NT2/D1 (cell line): Measurements from ENCODE around the gene GPN1.

Source experiments
- DNase-seq: peaks from one replicate; pipeline ENCODE4 v3.0.0-alpha.2; 2011; ENCODE audit warnings: low read depth, low spot score
- H3K27me3 ChIP-seq: 2 replicates; pipeline ENCODE4 v1.6.0; 2011; ENCODE audit warnings: mild to moderate bottlenecking; ENCODE audit not compliant: insufficient read length, insufficient read depth
- H3K36me3 ChIP-seq: 2 replicates; pipeline ENCODE4 v1.6.1; 2011; ENCODE audit warnings: mild to moderate bottlenecking, low read length, mixed read lengths; ENCODE audit not compliant: insufficient read depth, insufficient read length
- H3K4me1 ChIP-seq: 2 replicates; pipeline ENCODE4 v1.5.1; 2011; ENCODE audit not compliant: insufficient read depth, insufficient read length
- H3K4me3 ChIP-seq: 2 replicates; pipeline ENCODE4 v1.5.1; 2011; ENCODE audit warnings: low read depth; ENCODE audit not compliant: insufficient read length
- H3K9ac ChIP-seq: 2 replicates; pipeline ENCODE4 v1.6.0; 2011; ENCODE audit warnings: low read depth; ENCODE audit not compliant: insufficient read length
- H3K9me3 ChIP-seq: 2 replicates; pipeline ENCODE4 v1.5.1; 2011; ENCODE audit warnings: mild to moderate bottlenecking, low read length; ENCODE audit not compliant: insufficient read depth
- SUZ12 ChIP-seq: IDR thresholded peaks from 2 replicates; pipeline ENCODE4 v1.6.1; 2011; ENCODE audit not compliant: insufficient read length, insufficient read depth; ENCODE audit errors: extremely low read depth
- YY1 ChIP-seq: IDR thresholded peaks from 2 replicates; pipeline ENCODE4 v1.6.1; 2011; ENCODE audit not compliant: insufficient read length, insufficient read depth
- ZNF274 ChIP-seq: IDR thresholded peaks from 2 replicates; pipeline ENCODE4 v1.6.1; 2011; ENCODE audit warnings: mild to moderate bottlenecking, low read depth, low read length

Gene GPN1

GRCh38 chr2:27697660-27698059 lies 68.8 kb downstream of the GPN1 start:
- DNase-seq = no peak
- TF ChIP-seq ZNF274 (no peak), YY1 (no peak), SUZ12 (no peak)
- Histone ChIP-seq H3K4me1 (no peaks in the 10 kb centered on the region), H3K27me3 (no peaks in the 10 kb centered on the region), H3K36me3 (peaks cover 18% of the 10 kb centered on the region), H3K9ac (no peak overlapping the region), H3K4me3 (no peak overlapping the region), H3K9me3 (no peaks in the 10 kb centered on the region)
